SK-N-MC (cell line): ENCODE measurements around the gene MRPL12.
A peak's percentile ranks its signal among the peaks of the same experiment; 100 is the strongest.

Source experiments
- DNase-seq: peaks from one replicate; pipeline ENCODE4 v3.0.0-alpha.2; 2011; ENCODE audit warnings: low read depth, low spot score
- H3K27ac ChIP-seq: fragments of 200-600 bp; sonication (generic); 2 replicates; pipeline ENCODE4 v1.5.1; 2016; ENCODE audit warnings: mixed run types
- H3K36me3 ChIP-seq: fragments of 200-600 bp; sonication (generic); 2 replicates; pipeline ENCODE4 v1.6.1; 2017; ENCODE audit warnings: antibody characterized with exemption, low read length, mixed read lengths; ENCODE audit not compliant: insufficient read depth
- H3K4me3 ChIP-seq: fragments of 200-600 bp; sonication (generic); 2 replicates; pipeline ENCODE4 v1.5.1; 2016
- H3K9ac ChIP-seq: fragments of 200-600 bp; sonication (generic); 2 replicates; pipeline ENCODE4 v1.8.0; 2017; ENCODE audit warnings: mixed run types, mixed read lengths; ENCODE audit not compliant: insufficient read length
- H3K9me3 ChIP-seq: fragments of 200-600 bp; sonication (generic); 2 replicates; pipeline ENCODE4 v1.6.1; 2017; ENCODE audit warnings: low read depth, mild to moderate bottlenecking, antibody characterized with exemption, low read length, moderate library complexity, mixed read lengths
- EZH2 ChIP-seq: fragments of 200-600 bp; sonication (generic); IDR thresholded peaks from one replicate; pipeline ENCODE4 v1.6.1; 2017; ENCODE audit warnings: antibody characterized with exemption
- FOXP2 ChIP-seq: optimal IDR thresholded peaks from 2 replicates; pipeline ENCODE3; 2011; ENCODE audit warnings: mild to moderate bottlenecking, moderate library complexity; ENCODE audit not compliant: insufficient read depth; ENCODE audit errors: extremely low read length, control extremely low read depth
- POLR2AphosphoS5 ChIP-seq: IDR thresholded peaks from 2 replicates; pipeline ENCODE4 v1.6.1; 2012; ENCODE audit warnings: mild to moderate bottlenecking, low read depth, low read length, borderline replicate concordance

The MRPL12 gene

DNA sequence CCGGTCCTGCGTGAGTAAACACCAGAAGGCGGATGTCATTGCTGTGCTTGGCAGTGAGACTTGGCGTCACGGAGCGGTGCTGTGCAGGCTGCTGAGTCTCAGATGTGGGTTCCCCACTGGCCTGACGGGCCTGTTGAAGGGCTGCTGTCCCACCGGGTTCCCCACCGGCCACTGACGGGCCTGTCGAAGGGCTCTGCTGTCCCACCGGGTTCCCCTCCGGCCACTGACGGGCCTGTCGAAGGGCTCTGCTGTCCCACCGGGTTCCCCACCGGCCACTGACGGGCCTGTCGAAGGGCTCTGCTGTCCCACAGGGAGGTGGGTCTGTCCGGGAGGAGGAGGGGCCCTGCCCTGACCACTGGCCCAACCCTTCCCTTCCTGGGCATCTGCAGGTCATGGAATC is 16.6 kb upstream of the MRPL12 start:
- TF ChIP-seq EZH2 = no peak
- no peak for TF ChIP-seq POLR2AphosphoS5
- no peak for TF ChIP-seq FOXP2
- peaks cover 51% of the 10 kb centered on the region for H3K36me3 ChIP-seq
- no peaks in the 10 kb centered on the region for H3K9me3 ChIP-seq
- no peak for DNase-seq
- no peak overlapping the region for H3K9ac ChIP-seq
- H3K27ac ChIP-seq = no peak overlapping the region
- no peak overlapping the region for H3K4me3 ChIP-seq

- H3K9me3 ChIP-seq = no peaks in the 10 kb centered on the region
- TF ChIP-seq POLR2AphosphoS5 = no peak
- no peak for TF ChIP-seq EZH2
- TF ChIP-seq FOXP2 = no peak
- H3K4me3 ChIP-seq = no peak overlapping the region
- H3K36me3 ChIP-seq = peaks cover 60% of the 10 kb centered on the region
- no peak overlapping the region for H3K9ac ChIP-seq
- H3K27ac ChIP-seq = no peak overlapping the region
- no peak for DNase-seq
These were observed 15.2 kb upstream of the MRPL12 start for GRCh38 chr17:81687770-81688541.

- no peak for DNase-seq
- no peak overlapping the region for H3K27ac ChIP-seq
- H3K36me3 ChIP-seq = peaks cover 61% of the 10 kb centered on the region
- no peaks in the 10 kb centered on the region for H3K9me3 ChIP-seq
- TF ChIP-seq FOXP2 (no peak), POLR2AphosphoS5 (no peak), EZH2 (no peak)
- no peak overlapping the region for H3K4me3 ChIP-seq
- H3K9ac ChIP-seq = no peak overlapping the region
These were observed 14.6 kb upstream of the MRPL12 start for GRCh38 chr17:81688616-81689015.

GRCh38 chr17:81690066-81690465 is 13.1 kb upstream of the MRPL12 start:
- H3K36me3 ChIP-seq = peaks cover 75% of the 10 kb centered on the region
- no peak overlapping the region for H3K4me3 ChIP-seq

DNA sequence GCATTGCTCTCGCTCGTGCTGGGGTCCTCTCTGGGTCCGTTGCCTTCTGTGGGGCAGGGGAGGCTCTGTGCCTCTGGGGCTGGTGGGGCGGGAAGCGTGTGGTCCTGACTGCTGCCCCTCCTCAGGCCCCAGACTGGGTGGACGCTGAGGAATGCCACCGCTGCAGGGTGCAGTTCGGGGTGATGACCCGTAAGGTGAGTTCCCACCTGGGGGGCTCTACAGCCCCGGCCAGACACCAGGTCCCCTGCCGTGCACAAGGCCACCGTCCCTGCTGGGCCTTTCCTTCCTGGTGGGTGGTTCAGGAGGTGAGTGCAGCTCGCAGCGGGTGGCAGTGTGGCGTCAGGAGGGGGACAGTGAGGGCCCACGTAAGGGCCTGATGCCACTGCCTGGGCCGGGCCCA is 12.6 kb upstream of the MRPL12 start:
- peaks cover 77% of the 10 kb centered on the region for H3K36me3 ChIP-seq
- TF ChIP-seq FOXP2 (no peak), EZH2 (no peak)
- no peak overlapping the region for H3K9ac ChIP-seq
- H3K27ac ChIP-seq = peak overlapping the region; percentile 46; the same call in 1 of the 2 replicates
- no peaks in the 10 kb centered on the region for H3K9me3 ChIP-seq
- no peak overlapping the region for H3K4me3 ChIP-seq
- DNase-seq = no peak

More at GRCh38 chr17:81690066-81690465, 13.1 kb upstream of the MRPL12 start:
- Histone ChIP-seq H3K27ac (no peak overlapping the region), H3K9me3 (no peaks in the 10 kb centered on the region), H3K9ac (no peak overlapping the region)
- DNase-seq = no peak
- TF ChIP-seq POLR2AphosphoS5 = no peak
- no peak for TF ChIP-seq FOXP2
- no peak for TF ChIP-seq EZH2

GRCh38 chr17:81691196-81691595 is 12.0 kb upstream of the MRPL12 start:
- no peaks in the 10 kb centered on the region for H3K9me3 ChIP-seq
- DNase-seq = no peak
- H3K27ac ChIP-seq = peak overlapping the region; percentile 46; the same call in 1 of the 2 replicates
- no peak overlapping the region for H3K9ac ChIP-seq
- TF ChIP-seq EZH2 (no peak), FOXP2 (no peak), POLR2AphosphoS5 (no peak)
- no peak overlapping the region for H3K4me3 ChIP-seq
- peaks cover 77% of the 10 kb centered on the region for H3K36me3 ChIP-seq

DNA sequence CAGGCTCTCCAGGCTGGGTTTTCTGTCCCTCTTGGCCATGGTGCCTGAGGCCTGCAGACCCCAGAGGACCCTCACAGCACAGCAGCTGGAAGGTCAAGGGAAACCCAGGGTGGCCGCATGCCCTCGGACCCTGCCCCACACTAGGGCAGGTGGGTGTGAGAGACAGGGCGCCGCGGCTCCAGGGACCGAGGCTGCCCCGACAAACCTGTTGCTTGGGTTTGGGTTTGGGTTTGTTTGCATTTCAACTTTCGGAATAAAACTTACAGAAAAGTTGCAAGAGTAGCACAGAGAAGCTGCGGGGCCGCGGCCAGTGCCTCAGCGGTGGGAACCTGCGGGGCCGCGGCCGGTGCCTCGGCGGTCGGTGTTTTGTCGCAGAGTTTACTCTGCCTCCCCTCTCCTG is 11.6 kb upstream of the MRPL12 start:
- Histone ChIP-seq H3K27ac (no peak overlapping the region), H3K36me3 (peaks cover 77% of the 10 kb centered on the region), H3K4me3 (no peak overlapping the region), H3K9ac (no peak overlapping the region), H3K9me3 (no peaks in the 10 kb centered on the region)
- no peak for TF ChIP-seq FOXP2
- TF ChIP-seq POLR2AphosphoS5 = no peak
- no peak for TF ChIP-seq EZH2
- no peak for DNase-seq

DNA sequence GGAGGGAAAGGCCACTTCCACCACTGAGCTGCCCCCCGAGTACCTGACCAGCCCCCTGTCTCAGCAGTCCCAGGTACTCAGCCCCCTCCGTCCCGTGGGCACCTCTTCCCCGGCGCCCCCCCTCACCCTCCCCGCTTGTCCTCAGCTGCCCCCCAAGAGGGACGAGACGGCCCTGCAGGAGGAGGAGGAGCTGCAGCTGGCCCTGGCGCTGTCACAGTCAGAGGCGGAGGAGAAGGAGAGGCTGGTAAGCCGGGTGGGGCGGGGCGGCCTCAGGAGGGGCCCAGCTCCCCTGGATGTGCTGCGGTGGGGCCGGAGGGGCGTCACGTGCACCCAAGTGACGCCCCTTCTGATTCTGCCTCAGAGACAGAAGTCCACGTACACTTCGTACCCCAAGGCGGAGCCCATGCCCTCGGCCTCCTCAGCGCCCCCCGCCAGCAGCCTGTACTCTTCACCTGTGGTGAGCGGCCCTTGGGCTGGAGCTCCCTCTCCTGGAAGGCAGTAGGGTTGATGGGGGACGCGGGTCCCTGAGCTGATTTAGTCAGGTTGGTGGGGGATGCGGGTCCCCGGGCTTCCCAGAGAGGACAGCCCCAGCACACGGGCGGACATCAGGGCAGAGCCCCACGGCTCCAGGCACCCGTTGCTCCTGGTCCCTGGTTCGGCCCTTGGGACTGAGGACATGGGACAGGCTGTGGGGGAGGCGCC is 9.5 kb upstream of the MRPL12 start:
- Histone ChIP-seq H3K9ac (no peak overlapping the region), H3K9me3 (no peaks in the 10 kb centered on the region), H3K27ac (no peak overlapping the region), H3K4me3 (no peak overlapping the region), H3K36me3 (peaks cover 84% of the 10 kb centered on the region)
- no peak for DNase-seq
- TF ChIP-seq POLR2AphosphoS5 (no peak; the same call in 1 of the 2 replicates), FOXP2 (no peak), EZH2 (no peak)

DNA sequence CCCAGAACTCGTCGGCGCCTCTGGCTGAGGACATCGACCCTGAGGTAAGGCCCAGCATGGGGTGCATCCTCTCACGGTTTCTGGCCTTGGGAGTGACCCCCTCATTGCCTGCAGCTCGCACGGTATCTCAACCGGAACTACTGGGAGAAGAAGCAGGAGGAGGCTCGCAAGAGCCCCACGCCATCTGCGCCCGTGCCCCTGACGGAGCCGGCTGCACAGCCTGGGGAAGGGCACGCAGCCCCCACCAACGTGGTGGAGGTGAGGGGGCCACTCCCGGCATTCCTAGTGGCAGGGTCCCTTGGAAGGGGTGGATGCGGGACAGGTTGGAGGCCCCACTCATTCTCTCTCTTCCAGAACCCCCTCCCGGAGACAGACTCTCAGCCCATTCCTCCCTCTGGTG is 8.4 kb upstream of the MRPL12 start:
- peaks cover 82% of the 10 kb centered on the region for H3K36me3 ChIP-seq
- no peaks in the 10 kb centered on the region for H3K9me3 ChIP-seq
- no peak for DNase-seq
- H3K27ac ChIP-seq = no peak overlapping the region
- H3K4me3 ChIP-seq = no peak overlapping the region
- no peak overlapping the region for H3K9ac ChIP-seq
- no peak for TF ChIP-seq EZH2
- no peak for TF ChIP-seq POLR2AphosphoS5
- TF ChIP-seq FOXP2 = no peak
